DLD1 (cell line): Measurements from ENCODE around the gene PTER.

ENCODE experiments used
- in situ Hi-C: cut with HindIII; loops from 2 replicates; pipeline ENCODE4 v1.10.0; 2017; ENCODE audit warnings: low sequenced_read_pairs

Gene PTER

GRCh38 chr10:16466001-16466400, 29.2 kb downstream of the PTER start:
- in situ Hi-C loops, result no loop called here

GRCh38 chr10:16470747-16471146, 33.9 kb downstream of the PTER start:
- in situ Hi-C loops, result no loop called here

- in situ Hi-C loops, result no loop called here
Observed at GRCh38 chr10:16472828-16473227, 36.0 kb downstream of the PTER start.

GRCh38 chr10:16477757-16478156, 40.9 kb downstream of the PTER start:
- in situ Hi-C loops, result no loop called here

GRCh38 chr10:16478801-16479200, 42.0 kb downstream of the PTER start:
- in situ Hi-C loops, result no loop called here

- in situ Hi-C loops, result no loop called here
Observed at GRCh38 chr10:16481052-16481728, 44.4 kb downstream of the PTER start.

GRCh38 chr10:16483241-16483917, 46.6 kb downstream of the PTER start:
- in situ Hi-C loops, result no loop called here

- in situ Hi-C loops, result no loop called here
Observed at GRCh38 chr10:16490511-16490910, 53.7 kb downstream of the PTER start.

GRCh38 chr10:16491933-16492332, 55.1 kb downstream of the PTER start:
- in situ Hi-C loops, result no loop called here

- in situ Hi-C loops, result no loop called here
Observed at GRCh38 chr10:16493884-16494536, 57.2 kb downstream of the PTER start.

- in situ Hi-C loops, result no loop called here
Observed at GRCh38 chr10:16497911-16498310, 61.1 kb downstream of the PTER start.

- in situ Hi-C loops, result no loop called here
Observed at GRCh38 chr10:16505161-16505560, 68.4 kb downstream of the PTER start.

GRCh38 chr10:16509996-16510395, 73.2 kb downstream of the PTER start:
- in situ Hi-C loops, result no loop called here

GRCh38 chr10:16510843-16511242, 74.0 kb downstream of the PTER start:
- in situ Hi-C loops, result no loop called here

GRCh38 chr10:16518822-16519221, 82.0 kb downstream of the PTER start:
- in situ Hi-C loops, result no loop called here

- in situ Hi-C loops, result no loop called here
Observed at GRCh38 chr10:16519250-16519907, 82.6 kb downstream of the PTER start.

GRCh38 chr10:16519908-16520861, 83.4 kb downstream of the PTER start:
- in situ Hi-C loops, result no loop called here

GRCh38 chr10:16520900-16521299, 84.1 kb downstream of the PTER start:
- in situ Hi-C loops, result no loop called here

- in situ Hi-C loops, result no loop called here
Observed at GRCh38 chr10:16521311-16522016, 84.7 kb downstream of the PTER start, which contains the start of gene C1QL3. Gene C1QL3 (minus strand): TSS chr10:16521879. CDS start chr10:16521065, 814 bp downstream.

GRCh38 chr10:16527452-16527851, 90.6 kb downstream of the PTER start:
- in situ Hi-C loops, result no loop called here
